ENCODE data around the gene REEP6. TPM values are rescaled to one million over a fixed set of nuclear protein-coding genes. Genes with fewer than 3 reads are reported as not detected.
A peak's percentile ranks its signal among the peaks of the same experiment; 100 is the strongest.

REEP6 gene
- total and polyA plus RNA-seq, 2 donors (not counting 1 experiment from before 2014, with no cell fraction given) = 0.47 to 0.99 TPM

DNA sequence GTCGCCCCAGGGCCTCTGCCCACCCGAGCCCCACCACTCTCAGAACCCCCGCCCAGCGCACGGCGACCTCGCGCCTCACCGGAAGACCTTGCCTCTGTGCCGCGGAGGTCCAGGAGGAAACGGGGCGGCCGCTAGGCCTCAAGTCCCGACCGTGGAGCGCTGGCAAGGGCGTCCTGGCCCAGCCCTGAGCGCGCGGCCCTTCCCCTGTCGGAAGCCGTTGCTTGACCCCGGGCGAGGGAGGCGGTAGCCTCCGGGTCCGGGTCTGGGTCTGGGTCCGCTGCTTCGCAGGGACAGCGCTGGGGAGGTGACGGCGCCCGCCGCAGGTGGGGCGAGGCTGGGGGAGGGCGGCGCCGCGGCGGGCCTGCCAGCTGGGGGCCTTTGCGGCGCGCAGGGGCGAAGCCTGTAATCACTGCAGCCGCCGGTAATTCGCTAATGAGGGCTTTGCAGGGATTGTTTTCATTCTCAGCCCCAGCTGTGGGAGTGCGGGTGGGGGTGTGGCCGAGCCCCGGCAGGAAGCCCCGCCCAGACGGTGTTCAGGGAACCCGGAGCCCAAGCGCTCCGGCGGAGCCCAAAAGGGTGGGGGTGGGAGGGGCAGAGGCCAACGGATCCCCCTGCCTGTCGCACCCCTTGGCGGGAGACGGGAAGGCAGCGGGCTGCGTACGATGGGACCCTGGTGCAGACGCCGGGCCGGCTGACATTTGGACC lies 20.5 kb upstream of the REEP6 start:
- Histone ChIP-seq H3K9me3 (ENCODE audit: control insufficient read depth, insufficient read depth, low read depth, low read length) (no peaks in the 10 kb centered on the region), H3K4me1 (ENCODE audit: control insufficient read depth, extremely low read depth, insufficient read depth, low read length) (peaks cover 3% of the 10 kb centered on the region), H3K79me2 (ENCODE audit: control insufficient read depth, insufficient read depth, low read length) (no peaks in the 10 kb centered on the region), H3K27ac (ENCODE audit: insufficient read depth, low read length) (no peak overlapping the region), H3K36me3 (ENCODE audit: control insufficient read depth, insufficient read depth, low read length) (no peaks in the 10 kb centered on the region), H4K20me1 (ENCODE audit: control insufficient read depth, extremely low read depth, insufficient read depth, low read length) (no peaks in the 10 kb centered on the region), H3K9ac (ENCODE audit: insufficient read depth, low read length) (no peak overlapping the region), H2AFZ (ENCODE audit: low read length) (no peak overlapping the region), H3K4me2 (ENCODE audit: extremely low read depth, insufficient read depth, low read length) (peak overlapping the region; percentile 48), H3K4me3 (replicated peaks in 1 of 4; ENCODE audit: control extremely low read depth in 1 of 4, insufficient read depth in 1 of 4, low read depth in 3 of 4, low read length in 4 of 4) (peak overlapping the region in 1 of 4 experiments; percentile 47), H3K27me3 (ENCODE audit: control insufficient read depth, insufficient read depth, low read length) (peaks cover 50% of the 10 kb centered on the region)
- DNase-seq (ENCODE audit: low read depth in 2 of 2) = no peak
- TF ChIP-seq EZH2 (IDR thresholded peaks at IDR 0.05; ENCODE audit: low read length, missing control alignments) = peak; percentile 68
- TF ChIP-seq, protein P1, sequence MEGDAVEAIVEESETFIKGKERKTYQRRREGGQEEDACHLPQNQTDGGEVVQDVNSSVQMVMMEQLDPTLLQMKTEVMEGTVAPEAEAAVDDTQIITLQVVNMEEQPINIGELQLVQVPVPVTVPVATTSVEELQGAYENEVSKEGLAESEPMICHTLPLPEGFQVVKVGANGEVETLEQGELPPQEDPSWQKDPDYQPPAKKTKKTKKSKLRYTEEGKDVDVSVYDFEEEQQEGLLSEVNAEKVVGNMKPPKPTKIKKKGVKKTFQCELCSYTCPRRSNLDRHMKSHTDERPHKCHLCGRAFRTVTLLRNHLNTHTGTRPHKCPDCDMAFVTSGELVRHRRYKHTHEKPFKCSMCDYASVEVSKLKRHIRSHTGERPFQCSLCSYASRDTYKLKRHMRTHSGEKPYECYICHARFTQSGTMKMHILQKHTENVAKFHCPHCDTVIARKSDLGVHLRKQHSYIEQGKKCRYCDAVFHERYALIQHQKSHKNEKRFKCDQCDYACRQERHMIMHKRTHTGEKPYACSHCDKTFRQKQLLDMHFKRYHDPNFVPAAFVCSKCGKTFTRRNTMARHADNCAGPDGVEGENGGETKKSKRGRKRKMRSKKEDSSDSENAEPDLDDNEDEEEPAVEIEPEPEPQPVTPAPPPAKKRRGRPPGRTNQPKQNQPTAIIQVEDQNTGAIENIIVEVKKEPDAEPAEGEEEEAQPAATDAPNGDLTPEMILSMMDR (conservative IDR thresholded peaks at IDR 0.05 in 1 of 2, IDR thresholded peaks at IDR 0.05 in 1 of 2; ENCODE audit: low read depth in 1 of 2, low read length in 2 of 2) = no peak

DNA sequence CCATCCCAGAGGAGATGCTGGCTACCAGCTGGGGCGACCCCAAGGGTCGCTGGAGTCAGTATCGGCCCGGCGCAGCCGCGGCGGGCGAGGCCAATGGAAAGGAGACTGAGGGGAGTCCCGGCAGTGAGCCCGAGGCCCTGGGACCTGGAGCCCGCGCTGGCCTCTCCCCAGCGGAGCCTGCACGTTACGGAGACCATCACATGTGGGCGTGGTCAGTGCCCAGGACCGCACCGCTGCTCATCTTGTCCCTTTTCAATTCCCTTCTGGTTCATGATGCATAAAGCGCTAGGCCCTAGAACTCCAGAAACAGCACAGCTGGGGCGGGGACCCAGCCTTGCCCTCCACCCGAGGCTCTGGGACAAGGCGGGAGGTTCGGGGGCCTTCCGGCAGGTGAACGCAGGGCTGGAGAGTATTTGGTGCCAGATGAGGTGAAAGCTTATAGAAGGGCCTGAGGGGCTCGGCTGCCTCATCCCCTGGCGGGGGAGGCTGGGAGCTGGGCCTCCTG lies 19.9 kb upstream of the REEP6 start:
- peak overlapping the region; percentile 48 for H3K4me2 ChIP-seq (ENCODE audit: extremely low read depth, insufficient read depth, low read length)
- H3K27me3 ChIP-seq (ENCODE audit: control insufficient read depth, insufficient read depth, low read length) = peaks cover 50% of the 10 kb centered on the region
- TF ChIP-seq, protein P1 (conservative IDR thresholded peaks at IDR 0.05 in 1 of 2, IDR thresholded peaks at IDR 0.05 in 1 of 2; ENCODE audit: low read depth in 1 of 2, low read length in 2 of 2) = no peak
- TF ChIP-seq EZH2 (IDR thresholded peaks at IDR 0.05; ENCODE audit: low read length, missing control alignments) = peak; percentile 25
- no peak for DNase-seq (ENCODE audit: low read depth in 2 of 2)
- H3K27ac ChIP-seq (ENCODE audit: insufficient read depth, low read length) = no peak overlapping the region
- H3K4me3 ChIP-seq (replicated peaks in 1 of 4; ENCODE audit: control extremely low read depth in 1 of 4, insufficient read depth in 1 of 4, low read depth in 3 of 4, low read length in 4 of 4) = no peak overlapping the region
- peaks cover 3% of the 10 kb centered on the region for H3K4me1 ChIP-seq (ENCODE audit: control insufficient read depth, extremely low read depth, insufficient read depth, low read length)
- no peaks in the 10 kb centered on the region for H4K20me1 ChIP-seq (ENCODE audit: control insufficient read depth, extremely low read depth, insufficient read depth, low read length)
- no peak overlapping the region for H2AFZ ChIP-seq (ENCODE audit: low read length)
- no peaks in the 10 kb centered on the region for H3K79me2 ChIP-seq (ENCODE audit: control insufficient read depth, insufficient read depth, low read length)
- H3K36me3 ChIP-seq (ENCODE audit: control insufficient read depth, insufficient read depth, low read length) = no peaks in the 10 kb centered on the region
- H3K9ac ChIP-seq (ENCODE audit: insufficient read depth, low read length) = no peak overlapping the region
- H3K9me3 ChIP-seq (ENCODE audit: control insufficient read depth, insufficient read depth, low read depth, low read length) = no peaks in the 10 kb centered on the region

DNA sequence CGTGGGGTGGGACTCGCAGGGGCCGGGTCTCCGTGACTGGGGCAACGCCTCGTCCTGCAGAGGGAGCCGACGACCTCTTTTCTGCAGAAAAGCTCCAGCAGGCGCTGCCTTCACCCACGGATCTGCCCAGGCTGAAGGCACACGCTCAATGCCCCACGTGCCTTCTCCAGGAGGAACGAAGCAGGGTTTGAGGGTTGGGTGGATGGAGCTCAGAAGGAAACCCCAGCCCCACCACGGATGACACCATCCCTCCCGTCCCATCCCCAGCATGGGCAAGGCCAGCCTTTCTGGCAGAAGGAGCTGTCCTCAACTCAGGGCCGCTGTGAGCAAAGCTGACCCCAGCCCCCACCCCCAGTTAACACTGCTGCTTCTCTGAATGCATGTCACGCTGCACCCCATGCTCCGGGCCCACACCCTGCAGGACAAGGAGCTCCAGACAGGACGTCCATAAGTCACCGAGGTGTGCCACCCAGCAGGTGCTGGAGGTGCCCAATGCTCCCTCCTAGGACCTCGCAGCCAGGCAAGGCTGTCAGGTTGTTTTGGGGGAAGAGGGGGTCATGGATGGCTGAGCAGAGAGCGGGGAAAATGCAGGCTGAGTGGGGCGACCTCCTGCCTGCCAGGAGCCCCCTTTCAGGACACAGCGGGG lies 19.3 kb upstream of the REEP6 start:
- Histone ChIP-seq H2AFZ (ENCODE audit: low read length) (no peak overlapping the region), H4K20me1 (ENCODE audit: control insufficient read depth, extremely low read depth, insufficient read depth, low read length) (no peaks in the 10 kb centered on the region), H3K27ac (ENCODE audit: insufficient read depth, low read length) (no peak overlapping the region), H3K4me2 (ENCODE audit: extremely low read depth, insufficient read depth, low read length) (no peak overlapping the region), H3K9me3 (ENCODE audit: control insufficient read depth, insufficient read depth, low read depth, low read length) (no peaks in the 10 kb centered on the region), H3K27me3 (ENCODE audit: control insufficient read depth, insufficient read depth, low read length) (peaks cover 48% of the 10 kb centered on the region), H3K79me2 (ENCODE audit: control insufficient read depth, insufficient read depth, low read length) (no peaks in the 10 kb centered on the region), H3K36me3 (ENCODE audit: control insufficient read depth, insufficient read depth, low read length) (no peaks in the 10 kb centered on the region), H3K4me1 (ENCODE audit: control insufficient read depth, extremely low read depth, insufficient read depth, low read length) (peaks cover 3% of the 10 kb centered on the region), H3K4me3 (replicated peaks in 1 of 4; ENCODE audit: control extremely low read depth in 1 of 4, insufficient read depth in 1 of 4, low read depth in 3 of 4, low read length in 4 of 4) (no peak overlapping the region), H3K9ac (ENCODE audit: insufficient read depth, low read length) (no peak overlapping the region)
- peak; percentile 42 for TF ChIP-seq EZH2 (IDR thresholded peaks at IDR 0.05; ENCODE audit: low read length, missing control alignments)
- TF ChIP-seq, protein P1 (conservative IDR thresholded peaks at IDR 0.05 in 1 of 2, IDR thresholded peaks at IDR 0.05 in 1 of 2; ENCODE audit: low read depth in 1 of 2, low read length in 2 of 2) = peak; percentile 5 to 10
- no peak for DNase-seq (ENCODE audit: low read depth in 2 of 2)
